DMS153 treated with DMSO at 0.1 percent for 48 hours (cell line): Measurements from ENCODE around the gene PANX2.

Experiments used
- DNase-seq: peaks from one replicate; lab custom pipeline; 2025; ENCODE audit not compliant: unreplicated experiment; lab: John Stamatoyannopoulos, UW

Gene PANX2

GRCh38 chr22:50211147-50211546 lies 40.6 kb downstream of the PANX2 start:
- no peak for DNase-seq

GRCh38 chr22:50213263-50213662 lies 42.7 kb downstream of the PANX2 start:
- DNase-seq = no peak

GRCh38 chr22:50215297-50216054 lies 44.9 kb downstream of the PANX2 start:
- no peak for DNase-seq

DNA sequence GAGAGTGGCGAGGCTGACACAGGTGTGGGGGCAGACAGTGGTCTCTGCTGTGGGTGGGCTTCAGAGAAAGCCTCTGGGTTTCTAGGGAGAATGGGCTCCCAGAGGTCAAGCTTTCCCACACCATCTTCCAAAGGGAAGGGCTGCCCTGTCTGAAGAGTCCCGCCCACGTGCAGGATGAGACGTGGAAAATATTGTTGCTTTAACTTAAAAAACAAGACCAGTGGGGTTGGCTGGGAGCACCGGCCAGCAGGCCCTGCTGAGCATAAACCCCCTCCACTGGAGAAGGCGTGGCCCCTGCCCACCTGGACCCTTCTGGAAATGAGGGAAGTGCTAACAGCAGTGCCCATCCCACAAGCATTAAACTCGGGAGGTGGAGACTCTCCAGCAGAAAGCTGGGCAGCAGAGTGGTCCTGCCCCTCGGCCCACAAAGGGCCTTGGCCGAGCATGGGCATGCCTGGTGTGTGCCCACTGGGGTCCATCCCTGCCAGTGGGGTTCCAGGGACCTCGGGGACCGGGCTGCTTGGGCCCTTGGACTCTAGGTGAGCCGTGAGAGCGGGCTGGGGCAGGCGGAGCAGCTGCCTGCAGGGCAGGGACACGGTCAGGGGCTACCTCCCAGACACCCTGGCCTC lies 45.6 kb downstream of the PANX2 start:
- no peak for DNase-seq

DNA sequence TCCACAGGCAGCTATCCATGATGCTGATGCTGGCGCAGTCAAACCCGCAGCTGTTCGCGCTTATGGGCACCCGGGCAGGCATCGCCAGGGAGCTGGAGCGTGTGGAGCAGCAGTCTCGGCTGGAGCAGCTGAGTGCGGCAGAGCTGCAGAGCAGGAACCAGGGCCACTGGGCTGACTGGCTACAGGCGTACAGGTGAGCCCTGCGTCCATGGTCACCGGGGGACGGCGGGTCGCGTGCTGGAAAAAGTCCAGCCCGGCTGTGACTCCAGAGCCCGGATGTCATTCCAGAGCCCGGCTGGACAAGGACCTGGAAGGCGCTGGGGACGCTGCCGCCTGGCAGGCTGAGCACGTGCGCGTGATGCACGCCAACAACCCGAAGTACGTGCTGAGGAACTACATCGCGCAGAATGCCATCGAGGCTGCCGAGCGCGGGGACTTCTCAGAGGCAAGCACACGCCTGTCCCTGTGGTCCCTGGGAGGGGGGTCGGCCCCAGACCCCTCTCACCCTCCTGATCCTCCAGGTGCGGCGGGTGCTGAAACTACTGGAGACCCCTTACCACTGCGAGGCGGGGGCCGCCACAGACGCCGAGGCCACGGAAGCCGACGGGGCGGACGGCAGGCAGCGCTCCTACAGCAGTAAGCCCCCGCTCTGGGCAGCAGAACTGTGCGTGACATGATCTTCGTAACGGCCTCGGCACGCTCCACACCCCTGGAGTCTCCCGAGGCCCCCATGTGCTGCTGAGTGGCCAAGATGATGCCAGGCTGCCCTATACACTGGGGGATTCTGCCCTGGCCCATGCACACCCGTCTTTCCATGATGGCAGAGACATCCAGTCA lies 46.4 kb downstream of the PANX2 start:
- DNase-seq = no peak

DNA sequence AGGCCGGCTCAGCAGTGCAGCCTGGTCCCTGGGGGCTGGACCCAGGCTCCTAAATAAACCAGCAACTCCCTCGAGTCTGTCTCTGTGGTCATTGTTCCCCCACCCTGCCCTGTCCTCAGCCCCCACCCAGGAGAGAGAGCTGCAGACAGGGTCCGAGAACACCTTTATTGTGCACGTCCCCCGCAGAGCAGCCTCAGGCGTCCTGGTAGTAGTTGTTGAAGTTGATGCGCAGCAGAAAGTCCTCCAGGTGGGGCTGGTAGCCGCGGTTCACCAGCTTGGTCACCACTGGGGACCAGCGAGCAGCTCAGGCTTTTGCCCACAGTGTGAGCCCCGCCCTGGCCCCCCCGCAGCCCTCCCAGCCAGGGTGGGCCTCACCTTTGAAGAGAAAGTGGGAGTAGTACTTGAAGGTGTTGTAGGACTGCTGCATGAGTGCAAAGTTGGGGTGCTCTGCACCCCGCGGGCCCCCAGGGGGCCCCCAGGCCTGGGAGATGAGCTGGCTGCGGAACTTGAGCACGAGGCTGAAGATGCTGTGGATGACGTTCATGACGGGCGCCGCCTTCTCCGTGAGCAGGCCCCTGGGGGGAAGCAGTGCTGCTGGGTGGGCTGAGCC lies 47.1 kb downstream of the PANX2 start:
- DNase-seq = no peak

- DNase-seq = no peak
Observed at GRCh38 chr22:50218153-50218995, 47.8 kb downstream of the PANX2 start.

GRCh38 chr22:50218996-50219727 lies 48.6 kb downstream of the PANX2 start:
- peak; percentile 41 for DNase-seq

- no peak for DNase-seq
Observed at GRCh38 chr22:50219800-50220602, 49.5 kb downstream of the PANX2 start.

DNA sequence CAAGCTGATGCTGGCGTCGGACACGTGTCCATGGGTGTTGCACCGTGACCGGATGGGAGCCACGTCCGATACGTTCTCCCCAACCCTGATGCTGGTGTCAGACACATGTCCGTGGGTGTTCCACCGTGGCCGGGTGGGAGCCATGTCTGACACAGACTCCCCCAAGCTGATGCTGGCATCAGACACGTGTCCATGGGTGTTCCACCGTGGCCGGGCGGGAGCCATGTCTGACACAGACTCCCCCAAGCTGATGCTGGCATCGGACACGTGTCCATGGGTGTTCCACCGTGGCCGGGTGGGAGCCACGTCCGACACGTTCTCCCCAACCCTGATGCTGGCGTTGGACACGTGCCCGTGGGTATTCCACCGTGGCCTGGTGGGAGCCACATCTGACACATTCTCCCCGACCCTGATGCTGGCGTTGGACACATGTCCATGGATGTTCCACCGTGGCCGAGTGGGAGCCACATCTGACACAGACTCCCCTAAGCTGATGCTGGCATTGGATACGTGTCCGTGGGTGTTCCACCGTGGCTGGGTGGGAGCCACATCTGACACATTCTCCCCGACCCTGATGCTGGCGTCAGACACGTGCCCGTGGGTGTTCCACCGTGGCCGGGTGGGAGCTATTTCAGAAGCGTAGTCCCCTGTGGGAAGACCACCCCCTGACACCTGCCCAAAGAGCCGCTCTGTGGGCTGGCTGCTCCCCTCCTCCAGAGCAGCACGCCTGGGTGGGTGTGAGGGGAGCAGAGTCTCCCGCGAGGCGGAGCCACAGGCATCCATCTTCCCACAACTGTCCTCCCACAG lies 50.3 kb downstream of the PANX2 start:
- DNase-seq = no peak

DNA sequence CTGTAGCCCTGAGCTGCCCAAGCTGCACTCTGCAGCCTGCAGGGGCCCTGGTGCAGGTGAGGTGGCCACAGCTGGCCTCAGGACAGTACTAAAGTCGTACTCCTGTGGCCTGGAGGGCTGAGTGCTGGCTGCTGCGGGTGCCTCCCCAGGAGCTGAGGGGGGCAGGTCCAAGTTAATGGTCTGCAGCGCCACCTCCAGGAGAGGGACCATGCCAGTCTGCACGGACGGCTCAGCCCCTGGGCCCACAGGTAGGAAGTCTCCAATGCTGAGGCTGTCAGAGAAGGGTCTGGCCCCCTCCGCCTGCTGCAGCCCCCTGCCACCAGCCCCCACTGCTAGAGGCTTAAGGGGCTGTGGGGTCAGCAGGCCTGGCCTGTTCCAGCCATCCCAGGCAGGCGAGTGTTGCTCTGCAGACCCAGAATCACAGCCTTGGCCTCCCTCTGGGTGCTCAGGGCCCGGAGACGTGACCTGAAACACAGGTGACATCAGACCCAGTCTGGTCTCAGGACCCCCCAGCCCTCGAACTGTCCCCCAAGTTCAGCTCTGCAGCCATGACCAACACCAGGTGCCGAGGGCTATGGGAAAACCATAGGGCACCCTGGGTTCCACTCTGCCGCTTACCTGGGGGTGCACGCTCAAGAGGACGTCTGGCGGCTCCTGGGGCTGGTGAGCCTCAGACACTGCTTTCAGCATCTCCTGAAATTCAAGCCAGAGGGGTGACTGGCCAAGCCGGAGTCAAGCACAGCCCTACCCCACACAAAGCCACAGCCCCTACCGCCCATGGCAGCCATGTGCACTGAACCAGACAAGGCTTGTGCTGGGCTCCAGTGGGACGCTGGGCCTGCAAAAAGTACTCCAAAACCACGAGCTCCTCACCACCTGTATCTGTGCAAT lies 51.1 kb downstream of the PANX2 start:
- DNase-seq = no peak

GRCh38 chr22:50222508-50222907 lies 52.0 kb downstream of the PANX2 start:
- no peak for DNase-seq

- DNase-seq = no peak
Observed at GRCh38 chr22:50224071-50224470, 53.5 kb downstream of the PANX2 start.

GRCh38 chr22:50225200-50225969 lies 54.9 kb downstream of the PANX2 start:
- DNase-seq = no peak

GRCh38 chr22:50226063-50226874 lies 55.7 kb downstream of the PANX2 start:
- no peak for DNase-seq

DNA sequence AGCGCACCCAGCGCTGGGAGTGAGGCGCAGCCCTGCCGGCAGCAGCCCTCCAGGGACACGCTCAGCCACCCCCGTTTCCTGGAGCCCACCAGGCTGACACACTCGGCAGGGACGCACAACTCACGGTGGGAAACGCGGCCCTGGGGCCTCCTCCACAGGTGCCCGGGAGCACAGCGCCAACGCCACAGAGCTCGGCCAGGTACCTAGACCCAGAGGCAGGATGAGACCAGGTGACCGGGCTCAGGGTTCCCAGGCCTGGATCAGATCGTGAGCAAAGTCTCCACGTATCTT lies 56.3 kb downstream of the PANX2 start:
- no peak for DNase-seq
